GM12874 (cell line): ENCODE data around the gene ZFYVE1.

ENCODE experiments used
- TF ChIP-seq, protein P1 (sequence below): IDR thresholded peaks from 2 replicates; pipeline ENCODE4 v1.5.1; 2011; ENCODE audit warnings: low read depth, mild to moderate bottlenecking, control low read depth, low read length, moderate library complexity; ENCODE audit not compliant: insufficient read depth

The ZFYVE1 gene

DNA sequence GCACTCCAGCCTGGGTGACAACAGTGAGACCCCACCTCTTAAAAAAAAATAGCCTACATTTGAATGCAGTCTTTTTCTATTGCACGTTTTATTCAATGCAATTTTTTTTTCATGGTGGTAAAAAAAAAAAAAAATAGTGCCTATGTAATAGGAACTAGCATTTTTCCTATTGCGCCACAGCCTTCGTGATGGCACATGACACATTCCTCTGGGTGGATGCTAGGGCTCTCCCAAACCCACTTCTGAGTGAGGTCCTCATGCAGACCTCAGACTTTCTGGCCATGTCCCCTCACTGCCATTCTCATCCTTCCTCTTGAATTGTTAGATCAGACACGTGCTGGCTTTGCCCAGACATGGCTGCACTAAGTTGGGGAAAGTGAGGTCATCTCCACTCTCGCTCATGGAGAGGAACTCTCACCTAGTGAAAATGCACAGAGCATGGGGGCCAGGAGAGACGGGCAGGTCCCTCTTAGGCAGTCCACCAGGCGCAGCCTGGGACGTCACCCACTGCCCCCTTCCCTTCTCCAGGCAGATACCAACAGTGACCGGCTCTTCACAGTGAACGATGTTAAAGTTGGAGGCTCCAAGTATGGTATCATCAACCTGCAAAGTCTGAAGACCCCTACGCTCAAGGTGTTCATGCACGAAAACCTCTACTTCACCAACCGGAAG lies 81.4 kb downstream of the ZFYVE1 start:
- TF ChIP-seq, protein P1, sequence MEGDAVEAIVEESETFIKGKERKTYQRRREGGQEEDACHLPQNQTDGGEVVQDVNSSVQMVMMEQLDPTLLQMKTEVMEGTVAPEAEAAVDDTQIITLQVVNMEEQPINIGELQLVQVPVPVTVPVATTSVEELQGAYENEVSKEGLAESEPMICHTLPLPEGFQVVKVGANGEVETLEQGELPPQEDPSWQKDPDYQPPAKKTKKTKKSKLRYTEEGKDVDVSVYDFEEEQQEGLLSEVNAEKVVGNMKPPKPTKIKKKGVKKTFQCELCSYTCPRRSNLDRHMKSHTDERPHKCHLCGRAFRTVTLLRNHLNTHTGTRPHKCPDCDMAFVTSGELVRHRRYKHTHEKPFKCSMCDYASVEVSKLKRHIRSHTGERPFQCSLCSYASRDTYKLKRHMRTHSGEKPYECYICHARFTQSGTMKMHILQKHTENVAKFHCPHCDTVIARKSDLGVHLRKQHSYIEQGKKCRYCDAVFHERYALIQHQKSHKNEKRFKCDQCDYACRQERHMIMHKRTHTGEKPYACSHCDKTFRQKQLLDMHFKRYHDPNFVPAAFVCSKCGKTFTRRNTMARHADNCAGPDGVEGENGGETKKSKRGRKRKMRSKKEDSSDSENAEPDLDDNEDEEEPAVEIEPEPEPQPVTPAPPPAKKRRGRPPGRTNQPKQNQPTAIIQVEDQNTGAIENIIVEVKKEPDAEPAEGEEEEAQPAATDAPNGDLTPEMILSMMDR = no peak

DNA sequence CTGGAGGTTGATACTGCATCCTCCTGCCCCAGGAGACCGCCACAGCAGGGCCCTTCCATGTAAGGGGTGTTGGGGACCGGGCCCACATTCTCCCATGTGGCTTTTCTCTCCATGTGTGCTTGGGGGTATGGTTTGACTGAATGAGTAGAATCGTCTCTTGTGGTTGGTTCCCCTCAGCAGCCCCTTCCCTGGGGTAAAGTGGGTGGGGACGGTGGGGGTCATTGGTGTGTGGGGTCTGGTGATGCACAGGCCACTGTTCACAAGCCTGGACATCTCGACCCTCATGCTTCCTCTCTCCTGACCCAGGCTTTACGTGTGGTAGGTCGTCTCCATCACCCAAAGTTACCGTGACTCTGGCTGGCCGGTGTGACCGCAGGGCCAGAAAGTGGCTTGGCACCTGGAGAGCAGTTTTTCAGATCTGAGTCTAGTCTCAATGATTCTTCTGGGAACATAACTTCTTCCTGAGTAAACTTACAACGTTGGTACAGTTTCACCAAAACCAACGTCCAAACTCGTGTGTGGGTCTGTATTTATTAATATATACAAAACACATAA lies 83.0 kb downstream of the ZFYVE1 start:
- TF ChIP-seq, protein P1 = no peak

DNA sequence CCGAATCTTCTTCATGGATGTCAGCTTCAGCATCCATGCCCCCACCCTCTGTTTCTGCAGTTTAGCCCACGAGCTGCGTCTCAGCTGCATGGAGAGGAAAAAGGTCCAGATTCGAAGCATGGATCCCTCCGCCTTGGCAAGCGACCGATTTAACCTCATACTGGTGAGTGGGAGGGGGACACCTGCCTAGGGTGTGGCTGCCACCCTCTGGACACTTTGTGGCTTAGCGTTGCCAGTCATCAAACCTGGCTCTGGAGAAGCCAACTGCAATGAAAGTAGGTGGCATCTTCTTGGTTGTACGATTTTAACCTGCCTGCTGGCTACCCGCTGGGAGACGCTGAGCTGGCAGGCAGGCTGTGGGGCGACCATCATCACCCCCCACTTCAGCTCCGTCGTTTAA lies 84.0 kb downstream of the ZFYVE1 start:
- TF ChIP-seq, protein P1 = no peak

DNA sequence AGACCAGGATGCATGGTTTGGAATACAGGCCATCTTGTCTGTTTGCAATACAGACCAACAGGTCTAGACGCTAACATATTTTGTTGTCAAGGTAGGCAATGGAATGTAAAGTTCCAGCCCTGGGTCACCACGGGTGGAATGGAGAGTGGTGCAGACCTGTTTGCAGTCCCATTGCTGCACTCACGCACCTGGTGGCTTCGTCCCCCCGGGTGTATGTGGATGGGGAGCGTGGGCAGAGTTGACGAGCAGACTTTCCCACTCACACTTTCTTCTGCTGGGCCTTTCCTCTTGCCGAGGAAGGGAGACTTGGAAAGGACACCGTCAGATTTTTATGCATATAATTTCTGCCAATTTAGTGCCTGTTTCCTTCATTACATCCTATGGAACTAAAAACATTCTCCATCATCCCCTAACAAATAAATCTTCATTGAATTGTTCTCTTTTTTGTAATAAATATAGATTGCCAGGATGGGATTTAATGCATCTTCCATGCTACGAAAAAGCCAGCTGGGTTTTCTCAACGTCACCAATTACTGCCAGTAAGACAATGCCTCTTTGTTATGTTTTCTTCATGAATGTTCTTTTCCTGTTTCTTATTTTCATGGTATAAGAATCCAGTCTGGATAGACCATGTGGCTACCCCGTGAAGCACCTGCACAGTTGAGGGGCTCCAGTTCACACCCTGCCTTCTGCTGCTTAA lies 85.5 kb downstream of the ZFYVE1 start:
- TF ChIP-seq, protein P1 = no peak

DNA sequence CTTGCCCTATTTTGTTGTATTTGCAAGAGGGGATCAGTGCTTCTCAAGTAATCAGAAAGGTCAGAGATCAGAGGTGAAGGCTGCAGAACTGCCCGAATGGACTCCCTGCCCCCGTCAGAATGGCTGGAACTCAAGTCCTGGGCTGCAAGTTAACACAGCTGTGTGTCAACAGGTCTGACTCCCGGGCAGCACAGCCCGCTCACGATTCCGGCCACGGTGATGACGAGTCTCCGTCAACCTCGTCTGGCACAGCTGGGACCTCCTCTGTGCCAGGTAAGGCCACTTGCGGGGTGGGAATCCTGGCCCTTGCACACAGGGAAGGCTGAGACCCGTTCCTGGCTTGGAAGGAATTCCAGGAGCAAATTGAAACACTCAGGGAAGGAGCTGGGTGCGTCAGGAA lies 87.3 kb downstream of the ZFYVE1 start:
- TF ChIP-seq, protein P1 = no peak

DNA sequence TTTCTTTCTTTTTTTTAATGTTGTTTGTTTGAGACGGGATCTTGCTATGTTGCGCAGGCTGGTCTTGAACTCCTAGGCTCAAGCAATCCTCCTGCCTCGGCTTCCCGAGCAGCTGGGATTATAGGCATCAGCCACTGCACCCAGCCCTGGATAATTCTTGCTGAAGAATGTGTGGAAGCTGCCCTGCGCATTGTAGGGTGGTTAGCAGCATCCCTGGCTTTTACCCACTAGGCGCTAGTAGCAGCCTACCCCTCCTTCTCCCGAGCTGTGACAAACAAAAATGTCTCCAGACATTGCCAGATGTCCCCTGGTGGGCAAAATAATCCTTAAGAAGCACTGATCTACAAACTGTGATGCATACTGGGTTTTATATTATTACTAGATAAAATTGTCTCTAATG lies 94.0 kb downstream of the ZFYVE1 start:
- TF ChIP-seq, protein P1 = no peak

DNA sequence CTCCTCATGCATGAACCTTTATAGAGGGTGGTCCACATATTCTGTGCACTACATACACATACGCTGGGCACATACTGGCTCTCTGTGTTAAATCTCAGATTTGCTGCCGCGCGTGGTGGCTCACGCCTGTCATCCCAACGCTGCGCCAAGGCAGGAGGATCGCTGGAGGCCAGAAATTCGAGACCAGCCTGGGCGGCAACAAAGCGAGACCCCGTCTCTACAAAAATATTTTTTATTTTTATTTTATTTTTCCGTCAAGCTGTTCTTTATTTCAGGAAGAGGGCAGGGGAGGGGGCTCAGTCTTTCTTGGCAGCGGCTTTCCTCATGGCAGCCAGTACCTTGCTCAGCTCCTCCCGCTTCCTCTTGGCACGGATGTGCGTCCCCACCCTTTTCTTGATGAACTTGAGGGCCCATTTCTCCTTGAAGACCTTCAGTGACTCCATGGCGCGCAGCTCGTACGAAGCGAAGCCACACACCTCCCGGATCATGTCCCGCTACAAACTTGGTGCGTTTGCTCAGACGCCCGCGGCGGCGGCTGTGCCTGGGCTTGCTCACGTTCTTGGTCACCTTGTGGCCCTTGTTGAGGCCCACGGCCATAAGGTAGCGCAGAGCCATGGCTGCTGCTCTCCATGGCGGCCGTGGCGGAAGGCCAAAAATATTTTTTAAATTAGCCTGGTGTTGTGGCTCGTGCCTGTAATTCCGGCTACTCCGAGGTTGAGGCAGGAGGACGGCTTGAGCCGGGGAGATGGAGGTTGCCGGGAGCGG lies 97.4 kb downstream of the ZFYVE1 start:
- TF ChIP-seq, protein P1 = no peak
